HEK293 (cell line): ENCODE data around the gene LEO1.

ENCODE experiments used
- HOXC10 ChIP-seq: sonication (generic); formaldehyde crosslinking; IDR thresholded peaks from 2 replicates; pipeline ENCODE4 v1.8.1; 2023; ENCODE audit warnings: mild to moderate bottlenecking, missing genetic modification reagents
- KLF16 ChIP-seq: fragments of 450-650 bp; formaldehyde crosslinking; IDR thresholded peaks from 2 replicates; pipeline ENCODE4 v1.5.1; 2017; ENCODE audit warnings: missing biosample characterization, missing genetic modification characterization
- SP2 ChIP-seq: fragments of 450-650 bp; formaldehyde crosslinking; IDR thresholded peaks from 2 replicates; pipeline ENCODE4 v1.5.1; 2016; ENCODE audit warnings: missing biosample characterization, missing genetic modification characterization
- ZBTB26 ChIP-seq: fragments of 450-650 bp; formaldehyde crosslinking; optimal IDR thresholded peaks from 2 replicates; pipeline ENCODE3; 2016; ENCODE audit warnings: missing biosample characterization, mild to moderate bottlenecking, missing genetic modification characterization
- ZNF350 ChIP-seq: fragments of 450-650 bp; formaldehyde crosslinking; IDR thresholded peaks from 2 replicates; pipeline ENCODE4 v1.5.0; 2017; ENCODE audit warnings: missing biosample characterization, mild to moderate bottlenecking, missing genetic modification characterization
- ZNF510 ChIP-seq: fragments of 450-650 bp; formaldehyde crosslinking; IDR thresholded peaks from 2 replicates; pipeline ENCODE4 v1.5.1; 2018; ENCODE audit warnings: mild to moderate bottlenecking, missing genetic modification characterization, missing biosample characterization; ENCODE audit not compliant: insufficient replicate concordance
- ZNF549 ChIP-seq: fragments of 450-650 bp; IDR thresholded peaks from 2 replicates; pipeline ENCODE4 v1.5.1; 2018; ENCODE audit warnings: missing biosample characterization, missing genetic modification characterization, mild to moderate bottlenecking, inconsistent platforms, moderate library complexity
- ZNF768 ChIP-seq: fragments of 450-650 bp; formaldehyde crosslinking; IDR thresholded peaks from 2 replicates; pipeline ENCODE4 v1.5.1; 2018; ENCODE audit warnings: missing biosample characterization, mild to moderate bottlenecking, missing genetic modification characterization
- ZNF777 ChIP-seq: fragments of 450-650 bp; formaldehyde crosslinking; IDR thresholded peaks from 2 replicates; pipeline ENCODE4 v1.5.1; 2017; ENCODE audit warnings: missing biosample characterization, missing genetic modification characterization, borderline replicate concordance
- TF ChIP-seq, protein P1 (sequence below): fragments of 450-650 bp; formaldehyde crosslinking; IDR thresholded peaks from 2 replicates; pipeline ENCODE4 v1.5.1; 2016; ENCODE audit warnings: missing biosample characterization, missing genetic modification characterization
- TF ChIP-seq, protein P2 (sequence below): fragments of 450-650 bp; formaldehyde crosslinking; IDR thresholded peaks from 2 replicates; pipeline ENCODE4 v1.5.1; 2016; ENCODE audit warnings: missing biosample characterization, missing genetic modification characterization

GRCh38 chr15:52004806-52005205, 33.2 kb upstream of the LEO1 start:
- TF ChIP-seq ZNF777 (tag by site-specific recombination) (no peak), ZNF510 (tag by site-specific recombination) (no peak), KLF16 (tag by site-specific recombination) (no peak), ZNF549 (tag by site-specific recombination) (no peak), ZNF768 (tag by site-specific recombination) (no peak), HOXC10 (CRISPR knock-in tag) (no peak), ZNF350 (tag by site-specific recombination) (no peak), ZBTB26 (no peak), SP2 (no peak)
- TF ChIP-seq, protein P1, sequence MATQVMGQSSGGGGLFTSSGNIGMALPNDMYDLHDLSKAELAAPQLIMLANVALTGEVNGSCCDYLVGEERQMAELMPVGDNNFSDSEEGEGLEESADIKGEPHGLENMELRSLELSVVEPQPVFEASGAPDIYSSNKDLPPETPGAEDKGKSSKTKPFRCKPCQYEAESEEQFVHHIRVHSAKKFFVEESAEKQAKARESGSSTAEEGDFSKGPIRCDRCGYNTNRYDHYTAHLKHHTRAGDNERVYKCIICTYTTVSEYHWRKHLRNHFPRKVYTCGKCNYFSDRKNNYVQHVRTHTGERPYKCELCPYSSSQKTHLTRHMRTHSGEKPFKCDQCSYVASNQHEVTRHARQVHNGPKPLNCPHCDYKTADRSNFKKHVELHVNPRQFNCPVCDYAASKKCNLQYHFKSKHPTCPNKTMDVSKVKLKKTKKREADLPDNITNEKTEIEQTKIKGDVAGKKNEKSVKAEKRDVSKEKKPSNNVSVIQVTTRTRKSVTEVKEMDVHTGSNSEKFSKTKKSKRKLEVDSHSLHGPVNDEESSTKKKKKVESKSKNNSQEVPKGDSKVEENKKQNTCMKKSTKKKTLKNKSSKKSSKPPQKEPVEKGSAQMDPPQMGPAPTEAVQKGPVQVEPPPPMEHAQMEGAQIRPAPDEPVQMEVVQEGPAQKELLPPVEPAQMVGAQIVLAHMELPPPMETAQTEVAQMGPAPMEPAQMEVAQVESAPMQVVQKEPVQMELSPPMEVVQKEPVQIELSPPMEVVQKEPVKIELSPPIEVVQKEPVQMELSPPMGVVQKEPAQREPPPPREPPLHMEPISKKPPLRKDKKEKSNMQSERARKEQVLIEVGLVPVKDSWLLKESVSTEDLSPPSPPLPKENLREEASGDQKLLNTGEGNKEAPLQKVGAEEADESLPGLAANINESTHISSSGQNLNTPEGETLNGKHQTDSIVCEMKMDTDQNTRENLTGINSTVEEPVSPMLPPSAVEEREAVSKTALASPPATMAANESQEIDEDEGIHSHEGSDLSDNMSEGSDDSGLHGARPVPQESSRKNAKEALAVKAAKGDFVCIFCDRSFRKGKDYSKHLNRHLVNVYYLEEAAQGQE (tag by site-specific recombination): no peak
- TF ChIP-seq, protein P2, sequence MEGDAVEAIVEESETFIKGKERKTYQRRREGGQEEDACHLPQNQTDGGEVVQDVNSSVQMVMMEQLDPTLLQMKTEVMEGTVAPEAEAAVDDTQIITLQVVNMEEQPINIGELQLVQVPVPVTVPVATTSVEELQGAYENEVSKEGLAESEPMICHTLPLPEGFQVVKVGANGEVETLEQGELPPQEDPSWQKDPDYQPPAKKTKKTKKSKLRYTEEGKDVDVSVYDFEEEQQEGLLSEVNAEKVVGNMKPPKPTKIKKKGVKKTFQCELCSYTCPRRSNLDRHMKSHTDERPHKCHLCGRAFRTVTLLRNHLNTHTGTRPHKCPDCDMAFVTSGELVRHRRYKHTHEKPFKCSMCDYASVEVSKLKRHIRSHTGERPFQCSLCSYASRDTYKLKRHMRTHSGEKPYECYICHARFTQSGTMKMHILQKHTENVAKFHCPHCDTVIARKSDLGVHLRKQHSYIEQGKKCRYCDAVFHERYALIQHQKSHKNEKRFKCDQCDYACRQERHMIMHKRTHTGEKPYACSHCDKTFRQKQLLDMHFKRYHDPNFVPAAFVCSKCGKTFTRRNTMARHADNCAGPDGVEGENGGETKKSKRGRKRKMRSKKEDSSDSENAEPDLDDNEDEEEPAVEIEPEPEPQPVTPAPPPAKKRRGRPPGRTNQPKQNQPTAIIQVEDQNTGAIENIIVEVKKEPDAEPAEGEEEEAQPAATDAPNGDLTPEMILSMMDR (tag by site-specific recombination): no peak
